Measurements from ENCODE around the gene BCAS1.

BCAS1 gene

GRCh38 chr20:54048891-54049545 is 21.4 kb downstream of the BCAS1 start:
- no peak for DNase-seq (ENCODE audit: low read depth in 2 of 2)

GRCh38 chr20:54048481-54048880 is 21.9 kb downstream of the BCAS1 start:
- DNase-seq (ENCODE audit: low read depth in 2 of 2) = no peak

- no peak for DNase-seq (ENCODE audit: low read depth in 2 of 2)
Observed at GRCh38 chr20:54047720-54048119, 22.7 kb downstream of the BCAS1 start.

- DNase-seq (ENCODE audit: low read depth in 2 of 2) = no peak
Observed at GRCh38 chr20:54047048-54047447, 23.3 kb downstream of the BCAS1 start.

- DNase-seq (ENCODE audit: low read depth in 2 of 2) = no peak
Observed at GRCh38 chr20:54044156-54044555, 26.2 kb downstream of the BCAS1 start.

GRCh38 chr20:54043076-54043967 is 27.1 kb downstream of the BCAS1 start:
- DNase-seq (ENCODE audit: low read depth in 2 of 2) = no peak

GRCh38 chr20:54042021-54042420 is 28.4 kb downstream of the BCAS1 start:
- DNase-seq (ENCODE audit: low read depth in 2 of 2) = no peak

- DNase-seq (ENCODE audit: low read depth in 2 of 2) = no peak
Observed at GRCh38 chr20:54041336-54041735, 29.1 kb downstream of the BCAS1 start.

- DNase-seq (ENCODE audit: low read depth in 2 of 2) = no peak
Observed at GRCh38 chr20:54040531-54040930, 29.9 kb downstream of the BCAS1 start.

GRCh38 chr20:54038961-54039360 is 31.4 kb downstream of the BCAS1 start:
- no peak for DNase-seq (ENCODE audit: low read depth in 2 of 2)

GRCh38 chr20:54037525-54037924 is 32.9 kb downstream of the BCAS1 start:
- DNase-seq (ENCODE audit: low read depth in 2 of 2) = no peak

- DNase-seq (ENCODE audit: low read depth in 2 of 2) = no peak
Observed at GRCh38 chr20:54029643-54030042, 40.8 kb downstream of the BCAS1 start.

GRCh38 chr20:54029176-54029575 is 41.2 kb downstream of the BCAS1 start:
- DNase-seq (ENCODE audit: low read depth in 2 of 2) = no peak

- no peak for DNase-seq (ENCODE audit: low read depth in 2 of 2)
Observed at GRCh38 chr20:54028276-54029011, 42.0 kb downstream of the BCAS1 start.

GRCh38 chr20:54027704-54028103 is 42.7 kb downstream of the BCAS1 start:
- DNase-seq (ENCODE audit: low read depth in 2 of 2) = no peak

GRCh38 chr20:54026295-54027064 is 43.9 kb downstream of the BCAS1 start:
- no peak for DNase-seq (ENCODE audit: low read depth in 2 of 2)

GRCh38 chr20:54025251-54025771 is 45.1 kb downstream of the BCAS1 start:
- no peak for DNase-seq (ENCODE audit: low read depth in 2 of 2)

- DNase-seq (ENCODE audit: low read depth in 2 of 2) = no peak
Observed at GRCh38 chr20:54023406-54023805, 47.0 kb downstream of the BCAS1 start.

GRCh38 chr20:54021446-54022235 is 48.8 kb downstream of the BCAS1 start:
- DNase-seq (ENCODE audit: low read depth in 2 of 2) = no peak

- DNase-seq (ENCODE audit: low read depth in 2 of 2) = no peak
Observed at GRCh38 chr20:54020868-54021267, 49.5 kb downstream of the BCAS1 start.

GRCh38 chr20:54020348-54020747 is 50.0 kb downstream of the BCAS1 start:
- no peak for DNase-seq (ENCODE audit: low read depth in 2 of 2)
